Measurements from ENCODE around the gene TRNP1. TPM values are rescaled to one million over a fixed set of nuclear protein-coding genes. Genes with fewer than 3 reads are reported as not detected.

Gene TRNP1
- total RNA-seq, 1 donor from 2014 or later, result 2.0 TPM

- H3K27ac ChIP-seq, result no peak overlapping the region
- H2AFZ ChIP-seq (replicated peaks), result no peak overlapping the region
- TF ChIP-seq EZH2 (IDR thresholded peaks at IDR 0.05) (no peak), CTCF (IDR thresholded peaks at IDR 0.05) (no peak), EZH2phosphoT487 (IDR thresholded peaks at IDR 0.05) (no peak)
- no peaks in the 10 kb centered on the region for H3K9me3 ChIP-seq (ENCODE audit: low read depth)
- H4K20me1 ChIP-seq (ENCODE audit: low read depth), result peaks cover 17% of the 10 kb centered on the region
- H3K4me2 ChIP-seq, result no peak overlapping the region
- H3K27me3 Mint-ChIP-seq (ENCODE audit: insufficient read depth, low read depth), result peaks cover 7% of the 10 kb centered on the region
- H3K36me3 ChIP-seq, result no peaks in the 10 kb centered on the region
- peaks cover 22% of the 10 kb centered on the region for H3K79me2 ChIP-seq (ENCODE audit: low read depth)
- DNase-seq (ENCODE audit: low spot score), result no peak
- peaks cover 37% of the 10 kb centered on the region for H3K4me1 ChIP-seq
- H3K4me3 Mint-ChIP-seq, result no peak overlapping the region
- no peak overlapping the region for H3K9ac ChIP-seq
- no peak overlapping the region for H3K27ac Mint-ChIP-seq
- H3K4me3 ChIP-seq, result no peak overlapping the region
- H3K27me3 ChIP-seq, result no peaks in the 10 kb centered on the region
- H3K36me3 Mint-ChIP-seq, result peaks cover 2% of the 10 kb centered on the region
- H3K9me3 Mint-ChIP-seq, result no peaks in the 10 kb centered on the region
- H3K4me1 Mint-ChIP-seq, result peaks cover 74% of the 10 kb centered on the region
- H3F3A ChIP-seq (ENCODE audit: low read depth), result peaks cover 26% of the 10 kb centered on the region
Measured at GRCh38 chr1:27005648-27006496, 12.4 kb downstream of the TRNP1 start.

- no peaks in the 10 kb centered on the region for H3K36me3 ChIP-seq
- no peak overlapping the region for H3K4me3 ChIP-seq
- DNase-seq (ENCODE audit: low spot score), result no peak
- H3K79me2 ChIP-seq (ENCODE audit: low read depth), result peaks cover 25% of the 10 kb centered on the region
- Mint-ChIP-seq H3K4me3 (peak overlapping the region; percentile 48), H3K27ac (no peak overlapping the region), H3K9me3 (no peaks in the 10 kb centered on the region), H3K4me1 (peaks cover 74% of the 10 kb centered on the region), H3K27me3 (ENCODE audit: insufficient read depth, low read depth) (peaks cover 8% of the 10 kb centered on the region), H3K36me3 (peaks cover 2% of the 10 kb centered on the region)
- peaks cover 18% of the 10 kb centered on the region for H4K20me1 ChIP-seq (ENCODE audit: low read depth)
- H3K9ac ChIP-seq, result no peak overlapping the region
- H2AFZ ChIP-seq (replicated peaks), result no peak overlapping the region
- TF ChIP-seq EZH2phosphoT487 (IDR thresholded peaks at IDR 0.05), result no peak
- peaks cover 38% of the 10 kb centered on the region for H3K4me1 ChIP-seq
- H3K4me2 ChIP-seq, result no peak overlapping the region
- peaks cover 4% of the 10 kb centered on the region for H3K27me3 ChIP-seq
- no peaks in the 10 kb centered on the region for H3K9me3 ChIP-seq (ENCODE audit: low read depth)
- H3K27ac ChIP-seq, result no peak overlapping the region
- H3F3A ChIP-seq (ENCODE audit: low read depth), result peaks cover 33% of the 10 kb centered on the region
Measured at GRCh38 chr1:27006683-27007082, 13.2 kb downstream of the TRNP1 start.

- Histone ChIP-seq H2AFZ (replicated peaks) (no peak overlapping the region), H3K9ac (no peak overlapping the region), H3K27ac (no peak overlapping the region), H3K9me3 (ENCODE audit: low read depth) (no peaks in the 10 kb centered on the region), H3F3A (ENCODE audit: low read depth) (peaks cover 36% of the 10 kb centered on the region), H4K20me1 (ENCODE audit: low read depth) (peaks cover 23% of the 10 kb centered on the region), H3K4me1 (peaks cover 39% of the 10 kb centered on the region), H3K4me2 (no peak overlapping the region), H3K36me3 (no peaks in the 10 kb centered on the region), H3K79me2 (ENCODE audit: low read depth) (peaks cover 33% of the 10 kb centered on the region), H3K27me3 (peaks cover 13% of the 10 kb centered on the region), H3K4me3 (no peak overlapping the region)
- TF ChIP-seq EZH2 (IDR thresholded peaks at IDR 0.05) (no peak), EZH2phosphoT487 (IDR thresholded peaks at IDR 0.05) (no peak), CTCF (IDR thresholded peaks at IDR 0.05) (no peak)
- Mint-ChIP-seq H3K4me1 (peaks cover 70% of the 10 kb centered on the region), H3K9me3 (no peaks in the 10 kb centered on the region), H3K27me3 (ENCODE audit: insufficient read depth, low read depth) (peaks cover 8% of the 10 kb centered on the region), H3K27ac (peak overlapping the region; percentile 46), H3K36me3 (peaks cover 2% of the 10 kb centered on the region), H3K4me3 (peak overlapping the region; percentile 11)
- no peak for DNase-seq (ENCODE audit: low spot score)
Measured at GRCh38 chr1:27007909-27008582, 14.6 kb downstream of the TRNP1 start.

Measured in neural progenitor cell (in vitro differentiated cells).